ENCODE measurements around the gene MCUR1.
"Not testable (repeated sequence)": the region's sequence is repeated elsewhere in the genome, so short reads cannot be mapped to it uniquely, and the experiment has no call there.

The MCUR1 gene

DNA sequence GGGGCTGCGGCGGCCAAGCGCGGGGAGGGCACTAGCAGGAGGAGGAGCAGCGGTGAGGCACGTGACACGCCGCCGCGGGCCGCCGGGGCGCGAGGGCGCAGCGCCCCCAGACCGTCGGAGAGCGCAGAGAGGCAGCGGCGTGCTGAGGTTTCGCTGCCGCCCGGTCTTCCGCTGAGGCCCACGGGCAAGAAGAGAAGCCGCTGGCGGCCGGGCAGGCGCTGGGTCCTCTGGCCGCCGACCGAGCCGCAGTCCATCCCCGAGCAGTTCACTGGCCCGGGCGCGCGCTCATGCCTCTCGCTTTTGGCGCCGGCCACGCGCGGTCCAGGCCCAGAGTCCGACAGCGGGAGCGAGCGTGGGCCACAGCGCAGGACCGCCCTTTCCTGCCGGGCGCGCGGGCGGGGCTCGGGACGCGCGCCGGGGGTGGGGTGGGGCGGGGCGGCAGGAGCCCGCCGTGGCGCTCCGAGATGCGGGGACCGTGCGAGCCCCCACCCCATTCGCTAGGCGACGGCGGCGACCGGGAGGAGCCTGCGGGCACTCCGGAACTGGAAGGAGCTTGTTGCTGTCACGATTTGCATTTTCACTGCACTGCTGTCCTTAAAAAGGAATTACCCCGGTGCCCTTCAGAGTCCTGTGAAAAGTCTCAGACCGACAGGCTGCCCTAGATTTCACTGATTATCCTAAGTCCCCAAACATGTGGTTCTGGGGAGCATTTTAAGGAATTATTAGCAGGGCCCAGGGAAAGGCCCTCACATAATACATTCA is at the start of gene MCUR1:
TSS of gene MCUR1 (minus strand) at position 382 of the 762 bp plus-strand sequence. CDS start at position 254, 128 bp downstream.
- DNase-seq: peak; percentile 69 to 73

GRCh38 chr6:13863699-13864155 is 49.4 kb upstream of the MCUR1 start:
- DNase-seq: no peak

DNA sequence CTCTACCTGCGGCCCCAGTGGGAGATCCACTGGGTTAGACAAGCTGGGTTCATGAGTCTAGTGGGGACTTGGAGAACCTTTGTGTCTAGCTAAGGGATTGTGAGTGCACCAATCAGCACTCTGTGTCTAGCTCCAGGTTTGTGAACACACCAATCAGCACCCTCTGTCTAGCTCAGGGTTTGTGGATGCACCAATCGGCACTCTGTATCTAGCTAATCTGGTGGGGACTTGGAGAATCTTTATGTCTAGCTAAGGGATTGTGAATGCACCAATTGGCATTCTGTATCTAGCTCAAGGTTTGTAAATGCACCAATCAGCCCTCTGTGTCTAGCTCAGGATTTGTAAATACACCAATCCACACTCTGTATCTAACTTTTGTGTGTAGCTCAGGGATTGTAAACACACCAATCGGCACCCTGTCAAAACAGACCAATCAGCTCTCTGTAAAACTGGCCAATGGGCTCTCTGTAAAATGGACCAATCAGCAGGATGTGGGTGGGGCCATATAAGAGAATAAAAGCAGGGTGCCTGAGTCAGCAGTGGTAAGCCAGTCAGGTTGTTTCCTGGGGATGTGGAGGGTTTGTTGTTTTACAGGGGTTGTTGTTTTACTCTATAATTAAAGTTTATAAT is 46.3 kb upstream of the MCUR1 start:
- not testable (repeated sequence) for DNase-seq

GRCh38 chr6:13859871-13860555 is 45.7 kb upstream of the MCUR1 start:
- no peak for DNase-seq

DNA sequence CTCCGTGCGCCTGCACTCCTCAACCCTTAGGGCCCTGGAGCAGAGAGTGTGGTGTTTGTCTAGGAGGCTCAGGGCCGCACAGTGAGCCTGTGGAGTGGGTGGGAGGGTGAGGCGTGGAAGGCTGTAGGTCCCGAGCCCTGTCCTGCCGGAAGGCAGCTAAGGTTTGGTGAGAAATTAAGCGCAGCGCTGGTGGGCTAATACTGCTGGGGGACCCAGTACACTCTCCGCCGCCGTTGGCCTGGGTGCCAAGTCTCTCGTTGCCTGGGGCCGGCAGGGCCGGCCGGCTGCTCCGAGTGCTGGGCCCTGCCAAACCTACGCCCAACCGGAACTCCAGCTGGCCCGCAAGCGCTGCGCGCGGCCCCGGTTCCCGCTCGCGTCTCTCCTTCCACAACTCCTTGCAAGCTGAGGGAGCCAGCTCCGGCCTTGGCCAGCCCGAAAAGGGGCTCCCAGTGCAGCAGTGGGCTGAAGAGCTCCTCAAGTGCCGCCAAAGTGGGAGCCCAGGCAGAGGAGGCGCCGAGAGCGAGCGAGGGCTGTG is 40.4 kb upstream of the MCUR1 start:
- no peak for DNase-seq

DNA sequence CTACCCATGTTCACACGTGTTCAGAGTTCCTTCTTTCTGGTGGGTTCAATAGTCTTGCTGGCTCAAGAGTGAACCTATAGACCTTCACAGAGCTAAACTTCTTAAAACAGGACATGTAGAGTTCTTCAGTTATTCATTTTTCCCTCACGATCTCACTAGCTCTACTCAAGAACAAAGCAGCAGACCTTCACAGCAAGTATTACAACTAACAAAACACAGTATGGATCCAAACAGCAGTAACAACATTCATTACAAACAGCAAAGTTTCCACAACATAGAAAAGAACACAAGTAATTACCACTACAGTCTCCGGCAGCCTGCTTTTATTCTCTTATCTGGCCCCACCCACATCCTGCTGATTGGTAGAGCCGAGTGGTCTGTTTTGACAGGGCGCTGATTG is 39.5 kb upstream of the MCUR1 start:
- no peak for DNase-seq

DNA sequence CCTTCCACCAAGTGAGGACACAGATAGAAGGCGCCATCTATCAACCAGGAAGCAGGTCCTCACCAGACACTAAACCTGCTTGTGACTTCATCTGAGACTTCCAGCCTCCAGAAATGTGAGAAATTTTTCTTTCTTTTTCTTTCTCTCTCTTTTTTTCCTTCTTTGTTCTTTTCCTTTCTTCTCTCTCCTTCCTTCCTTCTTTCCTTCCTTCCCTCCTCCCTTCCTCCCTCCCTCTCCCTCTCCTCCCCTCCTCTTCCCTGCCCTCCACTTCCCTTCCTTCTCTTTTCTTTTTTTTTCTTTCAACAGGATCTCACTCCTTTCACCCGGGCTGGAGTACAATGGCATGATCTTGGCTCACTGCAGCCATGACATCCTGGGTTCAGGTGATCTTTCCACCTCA is 37.4 kb upstream of the MCUR1 start:
- no peak for DNase-seq

DNA sequence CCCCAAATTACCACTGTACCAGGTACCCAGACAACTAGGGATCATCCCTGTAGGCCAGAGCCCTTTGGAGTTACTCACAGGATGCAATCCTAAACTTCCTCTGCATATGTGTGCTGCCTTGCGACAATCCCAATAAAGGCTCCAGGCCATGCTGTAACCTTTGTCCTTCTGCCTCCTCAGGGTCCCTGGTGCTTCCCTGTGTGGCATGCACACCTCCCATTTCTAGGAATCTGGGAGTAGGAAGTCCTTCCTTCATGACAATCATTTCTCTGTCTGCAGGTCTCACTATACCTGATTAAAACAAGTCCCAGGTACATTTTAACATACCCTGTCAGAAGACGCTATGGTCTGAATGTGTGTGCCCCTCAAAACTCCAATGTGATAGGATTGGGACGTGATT is 37.0 kb upstream of the MCUR1 start:
- no peak for DNase-seq

DNA sequence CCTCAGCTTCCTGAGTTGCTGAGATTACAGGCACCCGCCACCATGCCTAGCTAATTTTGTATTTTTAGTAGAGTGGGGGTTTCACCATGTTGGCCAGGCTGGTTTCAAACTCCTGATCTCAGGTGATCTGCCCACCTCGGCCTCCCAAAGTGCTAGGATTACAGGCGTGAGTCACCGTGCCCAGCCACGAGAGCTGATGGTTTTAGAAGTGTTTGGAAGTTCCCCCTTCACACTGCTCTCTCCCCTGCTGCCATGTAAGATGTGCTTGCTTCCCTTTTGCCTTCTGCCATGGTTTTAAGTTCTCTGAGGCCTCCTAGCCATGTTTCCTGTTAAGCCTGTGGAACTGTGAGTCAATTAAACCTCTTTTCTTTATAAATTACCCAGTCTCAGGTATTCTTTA is 36.3 kb upstream of the MCUR1 start:
- not testable (repeated sequence) for DNase-seq

- no peak for DNase-seq
Observed at GRCh38 chr6:13848522-13849150, 34.3 kb upstream of the MCUR1 start.

- DNase-seq: no peak
Observed at GRCh38 chr6:13847326-13848050, 33.1 kb upstream of the MCUR1 start.

GRCh38 chr6:13846841-13847240 is 32.5 kb upstream of the MCUR1 start:
- DNase-seq: no peak

GRCh38 chr6:13841936-13842335 is 27.6 kb upstream of the MCUR1 start:
- no peak for DNase-seq

- no peak for DNase-seq
Observed at GRCh38 chr6:13838616-13839015, 24.3 kb upstream of the MCUR1 start.

DNA sequence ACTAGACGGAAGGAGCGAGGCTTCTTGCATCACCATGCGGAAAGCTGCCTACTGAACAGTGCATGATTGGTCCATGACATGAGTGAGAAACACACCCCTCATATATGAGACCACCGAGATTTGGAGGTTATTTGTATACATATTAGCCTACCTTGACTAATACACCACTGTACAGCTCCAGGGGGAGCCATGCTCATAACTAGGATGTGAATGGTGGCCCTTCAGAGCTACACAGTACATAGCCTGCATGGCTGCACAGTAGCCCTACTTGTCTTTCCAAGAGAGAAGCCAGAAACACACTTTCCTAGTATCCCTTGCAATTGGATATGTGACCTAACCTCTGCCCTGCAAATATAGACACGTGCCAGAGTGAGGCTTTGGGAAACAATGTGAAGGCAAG is 21.8 kb upstream of the MCUR1 start:
- no peak for DNase-seq

DNA sequence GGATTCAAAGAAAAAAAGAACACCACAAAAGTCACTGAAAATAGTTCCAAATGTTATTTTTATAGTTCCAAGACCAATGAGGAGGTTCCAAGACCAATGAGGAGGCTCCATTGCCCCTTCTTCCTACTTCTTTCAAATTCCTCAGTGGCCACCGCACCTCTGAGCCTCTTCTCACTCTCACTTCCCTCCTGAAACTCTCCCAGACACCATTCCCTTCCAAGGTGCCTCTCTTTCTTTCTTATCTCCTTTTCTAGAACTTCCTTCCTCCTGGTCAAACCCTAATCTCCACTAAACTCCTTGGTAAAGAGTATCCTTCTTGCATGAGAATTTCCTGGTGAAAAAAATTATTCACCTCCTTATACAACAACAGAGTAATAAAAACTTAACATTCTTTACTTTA is 20.4 kb upstream of the MCUR1 start:
- DNase-seq: no peak

- DNase-seq: not testable (repeated sequence)
Observed at GRCh38 chr6:13834018-13834417, 19.7 kb upstream of the MCUR1 start.

DNA sequence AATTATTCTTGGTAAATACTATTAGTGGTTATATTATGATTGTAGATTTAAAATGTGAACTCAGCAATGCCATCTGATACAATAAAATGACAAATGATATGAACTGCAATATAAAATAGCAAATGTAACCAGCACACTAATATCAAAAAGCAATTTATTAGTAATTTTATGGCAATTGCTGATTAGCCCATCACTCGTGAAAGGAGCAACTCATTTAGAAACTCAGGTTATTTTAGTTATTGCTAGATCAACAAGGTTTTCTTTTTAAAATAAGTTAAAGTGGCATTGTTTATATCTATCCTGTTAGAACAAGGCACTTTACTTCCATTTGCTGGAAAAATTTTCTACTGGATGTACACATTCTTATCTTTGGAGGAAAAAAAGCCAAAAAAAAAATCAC is 18.4 kb upstream of the MCUR1 start:
- DNase-seq: no peak

DNA sequence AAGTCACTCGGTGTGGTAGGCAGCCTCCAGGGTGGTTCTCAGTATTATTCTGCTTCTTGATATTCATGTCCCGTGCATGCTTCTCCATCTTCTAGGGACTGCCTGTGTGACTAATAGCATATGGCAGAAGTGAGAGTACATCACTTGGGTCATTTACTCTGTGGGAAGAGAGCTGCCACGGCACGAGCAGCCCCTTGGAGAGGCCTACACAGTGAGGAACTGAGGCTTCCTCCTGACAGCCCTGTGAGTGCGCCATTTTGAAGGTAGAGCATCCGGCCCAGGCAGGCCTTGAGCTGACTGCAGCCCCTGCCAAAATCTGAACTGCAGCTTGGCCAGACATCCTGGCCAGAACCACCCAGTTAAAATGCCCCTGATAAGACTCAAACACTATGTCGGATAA is 17.3 kb upstream of the MCUR1 start:
- DNase-seq: no peak

GRCh38 chr6:13830803-13831202 is 16.4 kb upstream of the MCUR1 start:
- no peak for DNase-seq

GRCh38 chr6:13829419-13829818 is 15.1 kb upstream of the MCUR1 start:
- DNase-seq: not testable (repeated sequence)

- DNase-seq: not testable (repeated sequence)
Observed at GRCh38 chr6:13828656-13829301, 14.4 kb upstream of the MCUR1 start.

Data from stimulated activated CD4-positive, alpha-beta T cell treated with anti-CD3 and anti-CD28 coated beads, Interleukin-2, amount 100 ng/mL, for 48 hours (primary cell).